GM23338 (cell line): ENCODE results near the gene MAPK8. TPM values are rescaled to one million over a fixed set of nuclear protein-coding genes. Genes with fewer than 3 reads are reported as not detected.

Experiments
- ATAC-seq: fragments of 200-7000 bp; cut with Tn5 transposase; 3 replicates; pipeline ENCODE4 v1.9.1; 2020
- DNase-seq: peaks from one replicate; pipeline ENCODE4 v3.0.0-alpha.2; 2015; ENCODE audit warnings: low spot score
- H2AFZ ChIP-seq: fragments of 200-600 bp; sonication (generic); 2 replicates; pipeline ENCODE4 v1.8.0; 2016; ENCODE audit warnings: antibody characterized with exemption, mild to moderate bottlenecking, moderate library complexity
- H3F3A ChIP-seq: fragments of 200-600 bp; sonication (generic); replicated peaks from 2 replicates; pipeline ENCODE4 v1.8.0; 2017; ENCODE audit warnings: antibody characterized with exemption, mixed run types, low read depth
- H3K27ac ChIP-seq: fragments of 200-600 bp; sonication (generic); 2 replicates; pipeline ENCODE4 v1.6.1; 2016; ENCODE audit warnings: low read depth
- H3K27me3 ChIP-seq: fragments of 200-600 bp; sonication (generic); 2 replicates; pipeline ENCODE4 v1.8.0; 2016; ENCODE audit warnings: mild to moderate bottlenecking, mixed run types, moderate library complexity; ENCODE audit not compliant: insufficient read depth
- H3K36me3 ChIP-seq: fragments of 200-600 bp; sonication (generic); 2 replicates; pipeline ENCODE4 v1.8.0; 2016; ENCODE audit warnings: mild to moderate bottlenecking; ENCODE audit not compliant: insufficient read depth
- H3K4me1 ChIP-seq: fragments of 200-600 bp; sonication (generic); 2 replicates; pipeline ENCODE4 v1.8.0; 2016; ENCODE audit warnings: mild to moderate bottlenecking, moderate library complexity; ENCODE audit not compliant: insufficient read depth
- H3K4me2 ChIP-seq: fragments of 200-600 bp; sonication (generic); 2 replicates; pipeline ENCODE4 v1.7.1; 2017; ENCODE audit warnings: mixed run types
- H3K4me3 ChIP-seq: fragments of 200-600 bp; sonication (generic); 2 replicates; pipeline ENCODE4 v1.6.1; 2016; ENCODE audit warnings: mixed run types
- H3K79me2 ChIP-seq: fragments of 200-600 bp; sonication (generic); replicated peaks from 2 replicates; pipeline ENCODE4 v1.8.0; 2017; ENCODE audit warnings: mild to moderate bottlenecking; ENCODE audit not compliant: insufficient read depth
- H3K9me2 ChIP-seq: fragments of 200-600 bp; sonication (generic); 2 replicates; pipeline ENCODE4 v1.8.0; 2017; ENCODE audit not compliant: insufficient read depth
- H4K20me1 ChIP-seq: fragments of 200-600 bp; sonication (generic); replicated peaks from 2 replicates; pipeline ENCODE4 v1.8.0; 2017; ENCODE audit warnings: mild to moderate bottlenecking; ENCODE audit not compliant: insufficient read depth
- H3K27ac Mint-ChIP-seq: 2 replicates; pipeline ENCODE4 v1.8.0; 2020; ENCODE audit warnings: inconsistent platforms, mild to moderate bottlenecking, moderate library complexity, mixed read lengths
- H3K27me3 Mint-ChIP-seq: 3 replicates; pipeline ENCODE4 v1.8.0; 2022; ENCODE audit warnings: low read depth, mild to moderate bottlenecking, moderate library complexity, mixed read lengths, inconsistent platforms; ENCODE audit not compliant: insufficient read depth, poor library complexity
- H3K36me3 Mint-ChIP-seq: 3 replicates; pipeline ENCODE4 v1.8.0; 2021; ENCODE audit warnings: low read depth, mild to moderate bottlenecking, inconsistent platforms, moderate library complexity, mixed read lengths
- H3K4me1 Mint-ChIP-seq: 3 replicates; pipeline ENCODE4 v1.8.0; 2020; ENCODE audit warnings: mild to moderate bottlenecking, inconsistent platforms, mixed read lengths
- H3K4me3 Mint-ChIP-seq: 3 replicates; pipeline ENCODE4 v1.8.0; 2021; ENCODE audit warnings: moderate library complexity, mild to moderate bottlenecking, inconsistent platforms, mixed read lengths
- H3K9me3 Mint-ChIP-seq: 3 replicates; pipeline ENCODE4 v1.8.0; 2020; ENCODE audit warnings: moderate library complexity, mild to moderate bottlenecking, inconsistent platforms, mixed read lengths
- ETS1 ChIP-seq: IDR thresholded peaks from 2 replicates; pipeline ENCODE4 v1.6.1; 2016; ENCODE audit warnings: antibody characterized with exemption
- EZH2 ChIP-seq: fragments of 200-600 bp; sonication (generic); IDR thresholded peaks from one replicate; pipeline ENCODE4 v1.8.0; 2017; ENCODE audit warnings: antibody characterized with exemption, mild to moderate bottlenecking, low read depth; ENCODE audit not compliant: unreplicated experiment
- JUNB ChIP-seq: IDR thresholded peaks from one replicate; pipeline ENCODE4 v1.6.1; 2016; ENCODE audit warnings: antibody characterized with exemption; ENCODE audit not compliant: unreplicated experiment
- ZNF462 ChIP-seq: fragments of 250-450 bp; sonication (Bioruptor Pico); IDR thresholded peaks from 2 replicates; pipeline ENCODE4 v1.5.0; 2020; ENCODE audit warnings: mild to moderate bottlenecking, moderate library complexity
- polyA plus RNA-seq: library from polyadenylated mRNA; unstranded; fragments of >200 nt; fragmentation: Nextera tagmentation; extraction: Ambion mirVana; gene quantifications from 2 replicates; pipeline ENCODE4 v1.2.1, GENCODE V29; 2016
- total RNA-seq: library from RNA; depleted of rRNA; stranded (reverse); fragments of >200 nt; shearing (Covaris generic); gene quantifications from 2 replicates; pipeline ENCODE4 v1.2.3, GENCODE V29; 2014

The MAPK8 gene
- total and polyA plus RNA-seq, 2 experiments from 2014 or later: 52.4 to 73.6 TPM

GRCh38 chr10:48472501-48473069, 166.1 kb downstream of the MAPK8 start:
- H3K27me3 ChIP-seq: no peaks in the 10 kb centered on the region
- H3K79me2 ChIP-seq: no peaks in the 10 kb centered on the region
- H3K4me1 ChIP-seq: peaks cover 17% of the 10 kb centered on the region
- Mint-ChIP-seq H3K4me1 (peaks cover 27% of the 10 kb centered on the region), H3K4me3 (no peak overlapping the region), H3K9me3 (peaks cover 4% of the 10 kb centered on the region; the same call in 1 of the 3 replicates), H3K27me3 (peaks cover 9% of the 10 kb centered on the region), H3K36me3 (peaks cover 9% of the 10 kb centered on the region; the same call in 2 of the 3 replicates), H3K27ac (no peak overlapping the region)
- no peak overlapping the region for H2AFZ ChIP-seq
- H3K4me2 ChIP-seq: no peak overlapping the region
- H3K36me3 ChIP-seq: no peaks in the 10 kb centered on the region
- no peaks in the 10 kb centered on the region; the same call in 1 of the 2 replicates for H4K20me1 ChIP-seq
- H3F3A ChIP-seq: no peaks in the 10 kb centered on the region
- TF ChIP-seq ZNF462 (CRISPR knock-in tag) (no peak), JUNB (no peak), ETS1 (no peak)
- no peak for DNase-seq
- no peaks in the 10 kb centered on the region for H3K9me2 ChIP-seq
- ATAC-seq: no peak
- H3K27ac ChIP-seq: no peak overlapping the region
- no peak overlapping the region for H3K4me3 ChIP-seq

- H3K36me3 ChIP-seq: no peaks in the 10 kb centered on the region
- no peak overlapping the region for H3K4me3 ChIP-seq
- peaks cover 14% of the 10 kb centered on the region for H3K4me1 ChIP-seq
- no peaks in the 10 kb centered on the region for H3K79me2 ChIP-seq
- H3K27ac ChIP-seq: no peak overlapping the region
- H3K9me2 ChIP-seq: no peaks in the 10 kb centered on the region
- no peaks in the 10 kb centered on the region for H3F3A ChIP-seq
- Mint-ChIP-seq H3K36me3 (peaks cover 9% of the 10 kb centered on the region; the same call in 2 of the 3 replicates), H3K27ac (no peak overlapping the region), H3K4me1 (peaks cover 27% of the 10 kb centered on the region), H3K9me3 (peaks cover 4% of the 10 kb centered on the region; the same call in 1 of the 3 replicates), H3K27me3 (peaks cover 6% of the 10 kb centered on the region), H3K4me3 (no peak overlapping the region)
- H4K20me1 ChIP-seq: no peaks in the 10 kb centered on the region; the same call in 1 of the 2 replicates
- H3K4me2 ChIP-seq: no peak overlapping the region
- H2AFZ ChIP-seq: no peak overlapping the region
- DNase-seq: no peak
- H3K27me3 ChIP-seq: no peaks in the 10 kb centered on the region
- ATAC-seq: no peak
- TF ChIP-seq ZNF462 (CRISPR knock-in tag): no peak
- no peak for TF ChIP-seq EZH2
These were observed 167.2 kb downstream of the MAPK8 start for GRCh38 chr10:48473704-48474103.
